HG02588 (cell line): ENCODE results near the gene PPP1CA.

Experiments used
- ATAC-seq: cut with Tn5 transposase; IDR thresholded peaks from one replicate; pipeline ENCODE4 v1.9.1; 2021; ENCODE audit warnings: mild to moderate bottlenecking, moderate library complexity; ENCODE audit not compliant: unreplicated experiment

PPP1CA gene

GRCh38 chr11:67353317-67354074, 48.2 kb downstream of the PPP1CA start, which contains the start of gene POLD4:
Gene POLD4 (minus strand): TSS chr11:67353546. CDS start chr11:67353399, 147 bp downstream.
- peak; percentile 76 for ATAC-seq

- ATAC-seq, result peak; percentile 8
Measured at GRCh38 chr11:67352546-67353316, 48.9 kb downstream of the PPP1CA start.

- ATAC-seq, result no peak
Measured at GRCh38 chr11:67351275-67352005, 50.2 kb downstream of the PPP1CA start.

- ATAC-seq, result no peak
Measured at GRCh38 chr11:67349928-67350465, 51.7 kb downstream of the PPP1CA start.

- ATAC-seq, result no peak
Measured at GRCh38 chr11:67349457-67349856, 52.2 kb downstream of the PPP1CA start.

GRCh38 chr11:67349036-67349435, 52.6 kb downstream of the PPP1CA start:
- ATAC-seq, result no peak
